GM21390 (cell line): Measurements from ENCODE around the gene AGRP.
"Not testable (repeated sequence)": the region's sequence is repeated elsewhere in the genome, so short reads cannot be mapped to it uniquely, and the experiment has no call there.

ENCODE experiments used
- ATAC-seq: cut with Tn5 transposase; IDR thresholded peaks from one replicate; pipeline ENCODE4 v1.9.1; 2021; ENCODE audit not compliant: unreplicated experiment

The AGRP gene

DNA sequence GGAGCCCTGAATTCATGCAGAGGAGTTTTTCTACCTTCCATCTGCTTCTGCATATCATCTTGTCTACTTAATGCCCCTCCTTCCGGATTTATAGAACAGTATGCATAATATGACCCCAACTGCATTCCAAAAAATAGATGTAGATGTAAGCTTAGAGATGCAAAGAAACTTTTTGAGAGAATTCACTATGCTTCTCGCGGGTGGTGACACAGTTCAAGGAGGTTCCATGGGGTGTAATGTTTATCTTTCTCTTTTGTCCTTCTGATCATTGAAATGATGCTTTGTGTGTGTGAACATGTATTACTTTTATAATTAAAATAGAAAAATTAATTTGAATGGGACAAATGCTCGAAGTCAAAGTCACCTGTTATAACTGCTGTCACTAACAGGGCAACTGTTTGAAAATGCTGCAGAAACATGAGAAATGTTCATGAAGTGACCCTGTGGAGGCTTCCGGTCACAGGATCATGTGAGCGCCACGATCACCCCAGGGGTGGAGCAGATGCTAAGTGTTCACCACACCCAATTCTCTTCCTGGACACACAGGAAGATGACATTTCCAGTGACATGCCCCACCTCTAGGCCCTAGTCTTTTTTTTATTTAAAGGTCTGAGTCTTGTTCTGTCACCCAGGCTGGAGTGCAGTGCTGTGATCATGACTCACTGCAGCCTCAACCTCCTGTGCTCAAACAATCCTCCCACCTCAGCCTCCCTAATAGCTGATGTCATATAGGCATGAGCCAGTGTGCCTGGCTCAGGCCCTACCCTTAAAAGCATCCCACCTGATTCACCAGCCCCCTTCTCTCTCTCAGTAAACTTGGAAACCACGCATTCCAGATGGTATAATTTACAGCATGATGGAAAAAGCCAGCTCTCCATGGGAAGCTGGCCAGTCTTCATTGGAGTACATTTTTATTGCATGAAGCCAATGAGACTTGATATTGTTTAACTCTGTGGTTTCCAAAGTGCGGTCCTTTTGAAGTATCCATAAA is 21.0 kb upstream of the AGRP start:
- no peak for ATAC-seq

DNA sequence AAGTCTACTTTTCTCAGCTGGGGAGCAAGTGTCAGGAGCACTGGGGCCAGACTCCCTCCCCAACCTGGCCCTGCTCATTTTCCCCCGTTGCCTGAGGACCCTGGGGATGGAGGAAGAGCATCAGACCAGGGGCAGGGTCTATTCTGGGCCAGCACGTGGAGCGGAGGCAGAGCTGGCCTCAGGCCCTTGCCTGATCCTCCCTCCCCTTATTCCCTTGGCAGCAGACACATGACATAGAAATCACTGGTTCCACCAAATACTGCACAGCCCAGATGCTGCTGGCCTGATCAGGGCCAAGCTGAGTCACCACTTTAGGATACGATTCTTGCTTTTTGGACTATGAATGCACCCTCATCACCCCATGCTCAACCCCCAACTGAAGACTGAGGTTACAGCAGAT is 15.8 kb upstream of the AGRP start:
- ATAC-seq, result no peak

DNA sequence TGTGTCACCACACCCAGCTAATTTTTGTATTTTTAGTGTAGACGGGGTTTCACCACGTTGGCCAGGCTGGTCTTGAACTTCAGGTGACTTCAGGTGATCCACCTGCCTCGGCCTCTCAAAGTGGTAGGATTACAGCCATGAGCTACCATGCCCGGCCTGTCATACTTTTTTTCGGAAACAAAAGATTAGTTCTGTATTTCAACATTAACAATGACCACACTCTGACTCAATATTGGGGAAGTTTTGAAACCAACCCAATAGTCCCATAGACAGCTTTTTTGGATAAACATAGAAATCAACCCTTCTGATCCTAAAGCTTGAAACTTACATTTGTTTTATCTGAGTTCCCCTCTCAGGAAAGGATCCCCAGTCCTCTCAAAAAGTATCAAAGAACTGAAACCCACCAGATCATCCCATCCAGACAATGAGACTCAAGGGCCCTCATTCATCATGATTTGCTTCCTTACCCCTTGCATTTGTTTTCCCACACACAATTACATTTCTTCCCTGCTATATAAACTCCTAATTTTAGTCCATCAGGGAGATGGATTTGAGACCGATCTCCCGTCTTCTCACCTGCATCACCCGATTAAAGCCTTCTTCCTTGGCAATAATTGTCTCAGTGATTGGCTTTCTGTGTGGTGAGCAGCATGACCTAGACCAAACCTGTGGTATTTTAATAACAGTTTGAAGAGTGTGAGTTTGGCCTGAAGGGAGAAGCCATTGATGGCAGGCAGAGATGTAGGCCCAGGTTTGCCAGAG is 7.2 kb upstream of the AGRP start:
- no peak for ATAC-seq

DNA sequence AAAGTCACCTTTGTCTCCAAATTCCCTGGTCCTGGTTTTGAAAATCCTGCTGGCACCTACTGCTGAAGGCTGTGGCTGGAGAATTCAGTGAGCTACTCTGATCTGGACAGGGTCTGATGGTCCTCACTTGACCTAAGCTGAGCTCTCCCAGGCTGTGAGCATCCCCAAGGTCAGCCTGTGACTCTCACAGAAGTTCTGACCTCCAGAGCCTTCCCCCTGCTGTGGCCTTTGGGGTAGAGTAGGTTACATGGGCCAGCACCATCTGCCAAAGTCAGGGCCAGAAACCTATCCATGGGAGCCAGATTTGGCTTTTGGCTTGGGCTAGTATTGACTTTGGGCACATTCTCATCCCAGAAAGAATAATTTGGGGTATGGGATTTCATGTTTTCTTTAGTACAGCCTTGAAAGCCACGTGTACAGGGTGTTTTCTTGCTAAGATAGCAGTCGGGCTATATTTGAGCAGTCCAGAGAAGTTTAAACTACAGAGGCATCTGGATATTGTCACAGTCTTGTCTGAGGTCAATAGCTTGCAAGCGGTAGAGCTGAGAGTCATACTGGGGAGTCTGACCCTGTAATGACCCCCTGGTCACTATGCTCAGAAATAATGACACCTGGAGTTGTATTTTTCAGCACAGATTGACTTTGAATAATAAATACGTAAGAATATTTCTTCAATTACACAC is 6.2 kb upstream of the AGRP start:
- ATAC-seq, result no peak

DNA sequence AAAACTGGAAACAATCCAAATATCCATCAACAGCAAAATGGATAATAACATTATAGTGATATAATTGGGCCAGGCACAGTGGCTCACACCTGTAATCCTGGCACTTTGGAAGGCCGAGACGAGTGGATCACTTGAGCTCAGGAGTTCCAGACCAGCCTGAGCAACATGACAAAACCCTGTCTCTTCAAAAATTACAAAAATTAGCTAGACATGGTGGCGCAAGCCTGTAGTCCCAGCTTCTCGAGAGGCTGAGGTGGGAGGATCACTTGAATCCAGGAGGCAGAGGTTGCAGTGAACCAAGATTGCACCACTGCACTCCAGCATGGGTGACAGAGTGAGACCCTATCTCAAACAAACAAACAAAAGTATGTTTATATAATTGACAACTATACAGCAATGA is 4.2 kb upstream of the AGRP start:
- not testable (repeated sequence) for ATAC-seq

DNA sequence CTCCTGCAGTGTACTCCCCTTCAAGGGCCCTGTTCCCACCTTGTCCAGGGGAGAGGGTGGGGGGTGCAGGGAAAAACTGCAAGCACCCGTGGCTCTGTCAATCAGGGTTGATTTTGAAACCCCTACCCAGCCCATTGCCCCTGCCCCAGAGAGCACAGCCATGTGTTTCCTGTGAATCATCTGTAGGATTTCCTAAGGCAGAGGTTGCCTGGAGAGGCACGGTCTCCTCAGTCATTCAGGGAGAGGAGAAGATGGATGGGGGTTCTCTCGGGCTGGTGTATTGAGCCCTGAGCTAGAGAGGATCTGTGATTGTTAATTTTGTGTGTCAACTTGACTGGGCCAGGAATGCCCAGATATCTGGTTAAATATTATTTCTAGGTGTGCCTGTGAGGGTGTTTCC is 3.5 kb upstream of the AGRP start:
- ATAC-seq, result no peak

DNA sequence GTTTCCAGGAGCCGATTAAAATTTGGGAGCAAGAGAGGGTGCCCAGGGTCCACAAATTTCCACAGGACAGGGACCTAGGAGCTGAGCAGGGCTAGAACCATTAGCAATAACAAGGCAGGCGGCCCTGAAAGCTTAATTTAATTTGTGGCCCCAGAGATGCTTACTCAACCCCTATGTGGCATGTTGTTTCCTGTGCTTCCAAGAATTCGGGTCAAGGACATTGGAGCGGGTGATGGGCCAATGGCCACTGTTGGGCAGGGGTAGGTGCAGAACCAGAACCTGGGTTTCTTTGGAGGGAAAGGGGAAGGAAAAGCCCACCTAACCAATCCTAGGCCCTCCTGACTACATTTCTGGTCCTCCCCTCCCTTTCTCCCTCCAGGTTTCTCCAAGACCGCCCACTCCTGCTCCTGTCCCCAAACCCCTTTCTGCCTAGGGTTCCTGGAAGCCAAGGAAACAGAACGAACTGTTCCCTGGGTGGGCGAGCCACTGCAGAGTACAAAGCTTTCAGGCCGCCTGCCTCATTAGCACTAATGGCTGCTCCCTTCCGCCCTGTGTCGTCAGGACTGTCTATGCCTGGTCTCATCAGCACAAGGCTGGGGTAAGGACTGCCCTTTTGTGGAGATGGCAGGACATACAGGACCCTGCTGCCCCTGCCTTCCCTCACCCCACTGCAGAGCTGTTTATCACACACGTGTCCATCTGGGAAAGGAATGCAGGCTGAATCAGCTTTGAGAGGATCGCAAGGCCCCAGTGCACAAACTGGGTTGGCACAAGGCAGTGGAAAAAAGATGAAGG is 581 bp upstream of the AGRP start:
- ATAC-seq, result no peak

DNA sequence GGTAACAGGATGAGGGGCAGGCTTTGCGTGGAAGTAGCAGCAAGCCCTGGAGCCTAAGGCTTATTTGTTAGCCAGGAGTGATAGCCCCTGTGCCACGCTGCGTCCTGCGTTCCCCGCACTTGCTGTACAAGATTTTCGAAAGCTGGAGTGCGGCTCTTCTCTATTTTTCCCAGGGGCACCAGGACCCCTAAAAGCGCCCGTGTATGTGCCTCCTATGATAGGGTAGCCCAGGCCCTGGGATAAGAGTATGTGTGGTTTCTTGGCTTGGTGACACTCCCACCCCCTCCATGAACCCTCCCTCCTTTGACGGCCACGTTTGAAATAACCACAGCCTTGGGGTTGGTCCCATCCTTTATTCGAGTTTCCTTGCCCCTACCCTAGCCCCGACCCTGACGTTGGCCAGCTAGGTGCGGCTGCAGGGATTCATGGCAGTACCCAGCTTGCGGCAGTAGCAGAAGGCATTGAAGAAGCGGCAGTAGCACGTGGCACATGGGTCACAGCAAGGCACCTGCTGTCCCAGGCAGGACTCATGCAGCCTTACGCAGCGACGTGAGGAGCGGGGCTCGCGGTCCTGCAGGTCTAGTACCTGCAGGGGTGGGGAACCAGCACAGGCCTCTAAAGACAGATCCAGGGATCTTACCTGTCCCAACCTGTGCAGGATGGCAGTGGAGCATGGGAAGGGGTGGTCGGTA is 968 bp downstream of the AGRP start:
- no peak for ATAC-seq

DNA sequence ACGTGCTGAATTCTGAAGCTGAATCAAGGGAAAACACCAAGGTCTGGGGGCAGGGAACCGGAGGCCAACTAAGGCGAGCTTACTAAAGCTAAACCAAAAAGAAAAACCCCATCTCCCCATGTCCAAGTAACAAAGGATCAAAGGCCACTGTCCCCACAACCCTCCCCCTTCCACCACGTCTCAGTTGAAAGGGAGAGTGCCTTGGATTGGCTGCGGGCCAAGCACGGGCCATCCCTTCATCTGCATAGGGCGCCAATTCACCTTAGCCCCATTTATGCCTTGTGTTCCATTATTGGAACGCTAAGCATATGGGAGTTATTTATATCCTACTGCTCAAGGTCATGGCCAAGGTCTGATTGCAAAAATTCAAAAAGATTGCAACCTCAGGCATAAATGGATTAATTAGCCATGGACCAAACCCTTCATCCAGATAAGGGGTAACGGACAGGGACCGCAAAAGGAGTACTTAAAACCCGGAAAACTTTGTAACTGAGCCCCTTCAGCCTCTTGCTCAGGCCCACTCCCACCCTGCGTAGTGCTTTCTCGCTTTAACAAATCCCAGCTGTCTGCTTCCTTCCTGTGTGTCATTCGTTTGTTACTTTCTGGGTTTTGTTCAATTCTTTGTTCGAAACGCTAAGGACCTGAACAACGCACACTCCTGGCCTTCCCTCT is 1.6 kb downstream of the AGRP start:
- ATAC-seq, result no peak

DNA sequence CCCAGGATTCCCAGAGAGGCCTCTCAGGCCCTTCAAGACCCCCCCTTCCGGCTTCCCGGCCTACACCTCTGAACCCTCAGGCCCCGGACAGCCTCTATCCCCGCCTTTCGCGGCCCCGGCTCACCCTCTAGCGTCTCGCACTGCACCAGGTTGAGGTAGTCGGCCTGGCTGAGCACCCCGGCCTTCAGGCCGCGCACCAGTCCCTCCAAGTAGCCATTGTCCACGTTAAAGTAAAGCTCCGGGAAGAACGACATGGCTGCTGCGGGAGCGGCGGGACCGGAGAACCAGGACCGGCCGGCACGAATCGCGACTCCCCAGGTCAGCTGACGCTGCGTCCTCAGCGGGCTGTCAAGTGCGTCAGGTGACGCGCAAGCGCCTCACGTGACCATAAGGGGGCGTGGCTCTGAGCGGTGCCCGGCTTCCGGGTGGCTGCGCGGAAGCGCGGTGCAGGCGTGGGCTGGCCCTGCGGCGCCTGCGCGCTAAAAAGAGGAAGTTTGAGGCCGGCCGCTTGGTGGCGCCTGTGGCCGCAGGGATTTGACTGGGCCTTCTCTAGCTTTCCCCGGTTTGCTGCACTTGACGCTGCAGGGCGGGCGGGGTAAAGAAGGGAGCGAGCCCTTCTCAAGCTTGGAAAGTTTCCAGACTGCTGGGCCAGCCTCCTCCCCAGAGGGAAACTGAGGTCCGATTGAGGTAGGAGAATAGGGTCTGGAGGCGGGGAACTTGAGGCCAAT is 2.4 kb downstream of the AGRP start, which contains the start of gene ATP6V0D1:
Gene ATP6V0D1 (minus strand): TSS at position 325 of the 728 bp plus-strand sequence. CDS start 71 bp downstream, at position 254.
- ATAC-seq, result peak; percentile 93

DNA sequence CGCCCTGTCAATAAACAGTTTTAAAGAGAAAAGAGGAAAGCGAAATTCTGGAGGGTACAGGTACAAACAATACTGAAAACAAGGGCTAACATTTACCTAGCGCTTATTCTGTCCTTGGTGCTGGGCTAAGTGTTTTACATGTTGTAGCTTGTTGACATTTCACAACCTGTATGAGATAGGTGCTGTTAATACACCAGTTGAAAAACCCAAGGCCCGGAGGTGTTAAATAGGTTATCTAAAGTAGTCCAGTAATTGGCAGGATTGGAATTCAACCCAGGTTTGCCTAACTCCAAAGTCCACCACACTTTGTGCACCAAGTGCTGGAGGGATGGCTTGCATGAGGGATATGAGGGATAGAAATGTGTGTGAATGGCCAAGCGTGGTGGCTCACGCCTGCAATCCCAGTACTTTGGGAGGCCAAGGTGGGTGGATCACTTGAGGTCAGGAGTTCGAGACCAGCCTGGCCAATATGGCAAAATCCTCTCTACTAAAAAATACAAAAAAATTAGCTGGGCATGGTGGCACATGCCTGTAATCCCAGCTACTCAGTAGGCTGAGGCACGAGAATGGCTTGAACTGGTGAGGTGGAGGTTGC is 5.3 kb downstream of the AGRP start:
- ATAC-seq, result no peak

DNA sequence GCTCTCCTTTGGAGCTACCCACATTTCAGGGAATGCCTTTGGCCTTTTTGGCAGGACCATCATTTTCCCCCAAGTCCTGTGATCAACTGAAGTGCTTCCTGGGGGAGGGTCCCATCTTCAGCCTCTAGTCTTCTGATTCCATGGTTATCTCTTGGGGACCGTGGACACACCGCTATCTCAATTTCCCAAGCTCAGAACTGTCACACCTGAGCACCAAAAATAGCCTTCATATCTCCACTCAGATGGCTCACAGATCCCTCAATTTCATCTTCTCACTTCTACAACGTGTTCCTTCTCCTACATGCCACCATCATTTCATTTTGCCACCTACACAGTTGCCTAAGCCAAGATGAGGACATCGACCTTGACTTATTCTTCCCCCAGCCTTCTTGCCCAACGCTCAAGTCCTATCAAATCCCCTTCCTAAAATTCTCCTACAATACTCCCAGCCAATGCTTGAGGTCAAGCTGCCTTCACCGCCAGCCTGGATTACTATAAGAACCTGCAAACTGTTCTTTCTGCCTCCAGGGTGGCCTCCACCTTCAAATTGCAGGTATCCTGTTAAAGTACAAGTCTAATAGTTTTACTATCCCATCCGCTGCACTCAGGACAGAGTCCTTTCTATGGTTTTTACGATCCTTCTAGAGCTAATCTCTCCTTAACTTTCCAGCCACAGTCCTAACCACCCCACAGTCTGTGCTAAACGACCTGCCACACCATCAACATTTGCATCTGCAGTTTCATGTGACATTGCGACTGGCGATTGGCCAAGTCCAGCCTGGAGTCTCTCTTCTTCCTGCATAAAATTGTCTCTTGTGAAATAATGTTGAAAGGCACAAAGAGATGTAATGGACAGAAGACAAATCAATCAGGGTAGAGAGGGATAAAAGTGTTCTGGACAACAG is 8.5 kb downstream of the AGRP start:
- ATAC-seq, result no peak

DNA sequence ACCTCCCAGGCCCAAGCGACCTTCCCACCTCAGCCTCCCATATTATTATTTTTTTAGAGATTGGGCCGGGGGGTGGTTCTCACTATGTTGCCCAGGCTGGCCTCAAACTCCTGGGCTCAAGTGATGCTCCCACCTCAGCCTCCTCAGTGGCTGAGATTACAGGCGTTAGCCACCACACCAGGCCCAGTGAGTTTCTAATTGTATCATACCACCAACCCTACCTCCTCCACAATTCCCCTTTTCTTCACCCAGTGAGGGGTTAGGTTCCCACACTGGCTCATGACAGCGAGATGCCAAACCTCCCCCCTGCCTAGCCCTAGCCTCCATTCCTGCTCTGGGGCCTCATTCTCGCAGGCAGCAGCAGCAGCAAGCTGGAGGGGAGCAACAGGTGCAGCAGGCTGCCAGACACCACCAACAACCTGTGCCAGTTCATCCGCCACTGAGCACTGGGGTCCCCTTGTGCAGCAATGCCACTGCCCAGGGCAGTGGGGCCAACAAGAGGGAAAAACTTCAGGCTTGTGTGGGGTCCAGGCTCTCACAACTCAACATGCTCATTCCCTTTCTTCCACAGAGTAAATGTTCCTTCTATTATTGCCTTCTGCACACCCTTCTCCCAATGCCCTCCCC is 11.5 kb downstream of the AGRP start:
- ATAC-seq, result no peak

DNA sequence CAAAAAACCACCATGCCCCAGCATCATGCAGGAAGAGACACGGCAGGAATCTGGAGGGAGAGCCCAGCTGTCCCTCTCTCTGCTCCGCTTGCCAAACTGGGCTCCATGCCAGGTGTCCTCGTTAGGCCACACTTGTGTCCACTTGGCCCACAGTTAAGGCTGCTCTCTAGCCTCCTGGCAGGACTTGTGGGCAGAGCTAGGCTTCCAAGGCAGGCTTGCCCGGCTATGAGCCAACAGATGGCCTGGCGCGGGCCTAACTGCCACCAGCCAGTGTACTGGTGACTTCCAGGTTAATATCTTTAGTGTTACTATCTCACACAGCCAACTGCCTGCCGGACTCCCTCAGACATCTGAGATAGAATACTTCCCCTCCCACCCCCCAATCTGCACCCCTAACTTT is 13.0 kb downstream of the AGRP start:
- no peak for ATAC-seq

DNA sequence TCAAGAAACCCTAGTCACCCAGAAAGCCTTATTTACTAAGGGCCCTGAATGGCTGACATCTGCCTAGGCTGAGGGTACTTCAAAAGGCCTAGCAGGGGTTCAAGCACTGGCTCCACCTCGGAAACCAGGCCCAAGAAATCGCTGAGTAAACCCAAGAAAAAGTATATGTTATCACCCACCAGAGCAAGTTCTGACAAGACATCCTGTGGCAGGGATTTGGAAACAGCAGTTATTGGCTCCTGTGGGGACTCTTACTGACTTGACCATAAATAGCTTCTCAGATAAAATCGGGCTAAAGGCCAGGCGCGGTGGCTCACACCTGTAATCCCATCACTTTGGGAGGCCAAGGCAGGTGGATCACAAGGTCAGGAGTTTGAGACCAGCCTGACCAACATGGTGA is 14.6 kb downstream of the AGRP start:
- ATAC-seq, result no peak

DNA sequence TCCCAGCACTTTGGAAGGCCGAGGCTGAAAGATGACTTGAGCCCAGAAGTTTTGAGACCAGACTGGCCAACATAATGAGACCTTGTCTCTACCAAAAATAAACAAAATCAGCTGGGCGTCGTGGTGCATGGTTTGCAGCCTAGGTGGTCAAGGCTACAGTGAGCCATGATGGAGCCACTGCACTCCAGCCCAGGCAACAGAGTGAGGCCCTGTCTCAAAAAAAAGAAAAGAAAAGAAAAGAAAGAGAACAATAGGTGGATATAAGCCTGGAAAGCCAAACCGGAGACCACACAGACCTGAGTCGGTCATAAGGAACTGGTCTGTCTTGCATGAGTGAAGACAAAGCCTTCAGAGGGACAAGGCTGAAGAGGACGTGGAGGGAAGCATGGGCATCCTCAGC is 16.8 kb downstream of the AGRP start:
- no peak for ATAC-seq

DNA sequence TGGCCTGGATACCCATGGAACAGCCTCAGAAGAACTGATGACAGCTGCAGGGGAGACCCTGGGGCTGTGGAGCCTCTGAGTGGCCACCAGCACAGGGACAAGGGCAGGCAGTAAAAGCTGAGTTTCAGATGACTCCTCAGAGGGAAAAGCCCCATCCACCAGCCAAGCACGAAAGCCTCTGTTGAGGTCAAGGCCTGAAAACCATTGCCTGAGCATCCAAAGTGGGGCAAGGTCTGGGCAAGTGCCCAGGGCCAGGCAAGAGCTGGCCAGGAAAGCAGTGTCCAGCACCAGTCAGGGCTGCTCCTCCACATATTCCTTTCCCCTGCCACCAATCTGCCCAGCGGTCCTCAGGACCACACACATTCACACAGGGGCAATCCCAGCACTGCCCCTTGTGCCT is 18.8 kb downstream of the AGRP start:
- ATAC-seq, result no peak
